K562 (cell line): ENCODE data around the gene NRP1. TPM values are rescaled to one million over a fixed set of nuclear protein-coding genes. Genes with fewer than 3 reads are reported as not detected.

Source experiments
- ATAC-seq: fragments of 200-7000 bp; cut with Tn5 transposase; 3 replicates; pipeline ENCODE4 v1.9.1; 2020; ENCODE audit warnings: moderate library complexity
- BruUV-seq: library from RNA; stranded (reverse); fragments of 400-500 nt; replicated peaks from 2 replicates; lab custom pipeline; 2021; lab: Mats Ljungman, UMichigan
- CTCF ChIA-PET: fragments of 300-600 bp; formaldehyde crosslinking; extraction: SDS; loops from one replicate; lab custom pipeline; 2021; ENCODE audit warnings: low intra/inter-chr PET ratio; lab: Yijun Ruan, JAX
- POLR2A ChIA-PET: fragments of 300-600, 350-650 bp; sonication (Branson Sonifier 250); formaldehyde crosslinking; extraction: SDS; loops from one replicate; lab custom pipeline; 2021; ENCODE audit warnings: antibody characterized with exemption, inconsistent platforms; lab: Yijun Ruan, JAX
- DNase-seq, 4 experiments: peaks; one replicate each; pipeline versions ENCODE4 v3.0.0 to v3.0.0-alpha.2; 2011 to 2018; ENCODE audit warnings: low spot score in 3 of 4, mixed read lengths in 3 of 4; ENCODE audit errors: extremely low read depth in 1 of 4
- FAIRE-seq: peaks from 2 replicates; lab custom pipeline; 2011; peaks lifted over from hg19 to GRCh38; lab: Jason Lieb, UNC
- H2AFZ ChIP-seq: 2 replicates; pipeline ENCODE4 v1.6.0; 2011; ENCODE audit warnings: low read depth, low read length, control low read depth, inconsistent platforms
- H3K27ac ChIP-seq: fragments of 200-600 bp; 3 replicates; pipeline ENCODE4 v1.8.0; 2011; ENCODE audit warnings: low read depth, mild to moderate bottlenecking, control low read depth, inconsistent platforms, low read length, moderate library complexity, mixed read lengths; ENCODE audit errors: extremely low read depth
- H3K27me3 ChIP-seq, 2 experiments: fragments of 300-600 bp in 1 of 2; 2 replicates in 1 of 2; 3 replicates in 1 of 2; pipeline versions ENCODE4 v1.6.0 to v1.8.0; 2011; ENCODE audit warnings: inconsistent platforms in 2 of 2, low read length in 2 of 2, mild to moderate bottlenecking in 1 of 2, mixed read lengths in 1 of 2, moderate library complexity in 1 of 2; ENCODE audit not compliant: control insufficient read depth in 2 of 2, insufficient read depth in 2 of 2
- H3K36me3 ChIP-seq: fragments of 300-600 bp; 3 replicates; pipeline ENCODE4 v1.8.0; 2011; ENCODE audit warnings: mild to moderate bottlenecking, low read length, inconsistent platforms; ENCODE audit not compliant: control insufficient read depth, insufficient read depth
- H3K4me1 ChIP-seq, 2 experiments: fragments of 200-600 bp in 1 of 2; replicated peaks in 1 of 2; 2 replicates in 1 of 2; 3 replicates in 1 of 2; pipeline versions ENCODE4 v1.5.1 to v1.8.0; 2011; ENCODE audit warnings: inconsistent platforms in 2 of 2, low read length in 2 of 2, mild to moderate bottlenecking in 1 of 2, mixed read lengths in 1 of 2, moderate library complexity in 1 of 2; ENCODE audit not compliant: control insufficient read depth in 2 of 2, insufficient read depth in 2 of 2
- H3K4me2 ChIP-seq: 2 replicates; pipeline ENCODE4 v1.6.1; 2011; ENCODE audit warnings: low read length, control low read depth, inconsistent platforms, mixed read lengths; ENCODE audit not compliant: insufficient read depth
- H3K4me3 ChIP-seq: fragments of 200-600 bp; sonication (generic), shearing (Covaris generic); 2 replicates; pipeline ENCODE4 v1.5.1; 2016; ENCODE audit warnings: control low read depth, inconsistent platforms
- H3K79me2 ChIP-seq: fragments of 200-600 bp; 3 replicates; pipeline ENCODE4 v1.8.0; 2011; ENCODE audit warnings: low read length, inconsistent platforms; ENCODE audit not compliant: control insufficient read depth, insufficient read depth
- H3K9ac ChIP-seq, 2 experiments: 2 replicates each; pipeline versions ENCODE4 v1.6.0 to v1.6.1; 2011; ENCODE audit warnings: low read depth in 2 of 2, low read length in 2 of 2, control low read depth in 1 of 2, inconsistent platforms in 1 of 2, mild to moderate bottlenecking in 1 of 2, mixed read lengths in 1 of 2; ENCODE audit not compliant: insufficient read depth in 1 of 2
- H3K9me1 ChIP-seq: one replicate; pipeline ENCODE4 v1.6.0; 2011; ENCODE audit warnings: inconsistent platforms, mild to moderate bottlenecking, low read length, moderate library complexity; ENCODE audit not compliant: control insufficient read depth, insufficient read depth
- H3K9me3 ChIP-seq: replicated peaks from 2 replicates; pipeline ENCODE4 v1.5.1; 2011; ENCODE audit warnings: low read depth, low read length, inconsistent platforms; ENCODE audit not compliant: control insufficient read depth, insufficient read depth
- H4K20me1 ChIP-seq: replicated peaks from 2 replicates; pipeline ENCODE4 v1.6.1; 2011; ENCODE audit warnings: low read length, inconsistent platforms, mixed read lengths; ENCODE audit not compliant: control insufficient read depth, insufficient read depth
- BRF1 ChIP-seq: IDR thresholded peaks from 3 replicates; pipeline ENCODE4 v1.6.1; 2011; ENCODE audit warnings: borderline replicate concordance, mild to moderate bottlenecking; ENCODE audit not compliant: insufficient read length; ENCODE audit errors: extremely low read depth
- CSDE1 ChIP-seq, 2 experiments: fragments of 450-650 bp; IDR thresholded peaks; 2 replicates each; pipeline ENCODE4 v1.6.1; 2016; ENCODE audit warnings: mild to moderate bottlenecking in 1 of 2
- CXXC5 ChIP-seq: fragments of 250-450 bp; sonication (Bioruptor Pico); IDR thresholded peaks from 2 replicates; pipeline ENCODE4 v1.8.0; 2022; ENCODE audit warnings: inconsistent platforms, mild to moderate bottlenecking, moderate library complexity
- FOXJ3 ChIP-seq: sonication (generic); formaldehyde crosslinking; IDR thresholded peaks from 2 replicates; pipeline ENCODE4 v1.4.0; 2020; ENCODE audit warnings: mild to moderate bottlenecking, missing genetic modification reagents
- KAT2B ChIP-seq: IDR thresholded peaks from one replicate; pipeline ENCODE4 v1.6.1; 2012; ENCODE audit warnings: low read depth, mild to moderate bottlenecking, control low read depth, inconsistent platforms, low read length, moderate library complexity
- MCM7 ChIP-seq, 2 experiments: fragments of 450-650 bp; IDR thresholded peaks; 2 replicates each; pipeline ENCODE4 v1.6.1; 2016 to 2018
- PATZ1 ChIP-seq: fragments of 250-450 bp; sonication (Bioruptor Pico); IDR thresholded peaks from 2 replicates; pipeline ENCODE4 v1.5.0; 2020; ENCODE audit warnings: mild to moderate bottlenecking, borderline replicate concordance
- RBM34 ChIP-seq: fragments of 200-400 bp; formaldehyde crosslinking; IDR thresholded peaks from 2 replicates; pipeline ENCODE4 v1.6.1; 2018; ENCODE audit warnings: low read length, borderline replicate concordance; ENCODE audit not compliant: insufficient read depth
- TGIF2 ChIP-seq: sonication (generic); formaldehyde crosslinking; IDR thresholded peaks from 2 replicates; pipeline ENCODE4 v1.8.1; 2022; ENCODE audit warnings: mild to moderate bottlenecking, missing genetic modification reagents, moderate library complexity
- ZBTB26 ChIP-seq: fragments of 450-650 bp; formaldehyde crosslinking; IDR thresholded peaks from 2 replicates; pipeline ENCODE4 v1.4.0; 2022; ENCODE audit warnings: missing genetic modification characterization
- ZNF146 ChIP-seq: IDR thresholded peaks from one replicate; pipeline ENCODE4 v1.6.1; 2018; ENCODE audit warnings: missing compliant biosample characterization; ENCODE audit not compliant: unreplicated experiment
- ZNF263 ChIP-seq: sonication (generic); formaldehyde crosslinking; IDR thresholded peaks from 2 replicates; pipeline ENCODE4 v1.8.0; 2022; ENCODE audit warnings: mild to moderate bottlenecking, missing genetic modification reagents, borderline replicate concordance
- WGBS: fragments of 100-300 bp; shearing (Covaris generic); methylation state at CpG from one replicate; pipeline ENCODE4 v1.1.6; 2016; ENCODE audit warnings: low coverage, mixed read lengths; ENCODE audit not compliant: insufficient coverage; ENCODE audit errors: missing lambda C conversion rate; 5-methylcytosine and 5-hydroxymethylcytosine counted together
- in situ Hi-C: fragments of 300-500 bp; cut with MboI; formaldehyde crosslinking; loops from 4 replicates; pipeline ENCODE4 v1.15.0; 2018; ENCODE audit warnings: inconsistent platforms, mixed read lengths
- intact Hi-C: fragments of 100-400 bp; cut with micrococcal nuclease; formaldehyde crosslinking; loops from 2 replicates; pipeline ENCODE4 v1.14.2; 2022
- polyA plus RNA-seq, 8 experiments: library from polyadenylated mRNA; depleted of rRNA in 4 of 8; stranded (reverse) in 5 of 8; unstranded in 3 of 8; fragments of >200 nt; fragmentation: Nextera tagmentation in 2 of 8; fragmentation: Illumina TruSeq in 1 of 8; extraction: Ambion mirVana in 2 of 8; extraction: Trizol in 1 of 8; gene quantifications; 2 replicates each; pipeline versions ENCODE4 v1.2.1 to v1.2.3, GENCODE V29; 2011 to 2014; ENCODE audit warnings: inconsistent platforms in 1 of 8, missing spikeins in 1 of 8
- total RNA-seq, 7 experiments: library from RNA; depleted of rRNA in 6 of 7; stranded (reverse); fragments of >200 nt in 6 of 7; fragmentation: Illumina TruSeq in 2 of 7; extraction: Trizol in 2 of 7; gene quantifications; 2 replicates each; pipeline versions ENCODE4 v1.2.1 to v1.2.3, GENCODE V29; 2011 to 2021; ENCODE audit warnings: low replicate concordance in 1 of 7

NRP1 gene
- total and polyA plus RNA-seq, 9 of the 15 experiments (the other 6 are each of a cell fraction or from before 2014, with no cell fraction given): 0.01 to 0.38 (median 0.04) TPM; not detected in 5

- TF ChIP-seq ZBTB26 (CRISPR knock-in tag): no peak
Measured at GRCh38 chr10:33152750-33153149, 181.7 kb downstream of the NRP1 start (continued).

- H3K27me3 ChIP-seq: no peaks in the 10 kb centered on the region
- H3K79me2 ChIP-seq: no peaks in the 10 kb centered on the region
- no peak overlapping the region for H3K4me2 ChIP-seq
- in situ Hi-C loops (no loop called here), intact Hi-C loops (no loop called here)
- H3K4me3 ChIP-seq: no peak overlapping the region
- POLR2A ChIA-PET: no interaction called here
- no peak overlapping the region for H3K27ac ChIP-seq
- no TSS peak for BruUV-seq
- 2% methylated on average over 7 of the region's 7 CpGs for WGBS
- no peak for FAIRE-seq
- TF ChIP-seq FOXJ3 (CRISPR knock-in tag): no peak
- TF ChIP-seq MCM7 (IDR thresholded peaks at IDR 0.05): no peak
- TF ChIP-seq KAT2B: no peak
- TF ChIP-seq ZNF146 (CRISPR knock-in tag): no peak
- TF ChIP-seq ZNF263 (CRISPR knock-in tag): no peak
- no peak for TF ChIP-seq RBM34
- no peak for TF ChIP-seq PATZ1 (CRISPR knock-in tag)
- no peak for TF ChIP-seq TGIF2 (CRISPR knock-in tag)
- TF ChIP-seq CSDE1 (IDR thresholded peaks at IDR 0.05): no peak
- no peak for TF ChIP-seq CXXC5 (CRISPR knock-in tag)
- no peak for TF ChIP-seq BRF1
- TF ChIP-seq, all 486 proteins: peak for 0
- no peaks in the 10 kb centered on the region for H3K9me3 ChIP-seq
- no peaks in the 10 kb centered on the region for H3K36me3 ChIP-seq
- ATAC-seq: no peak
- no peak overlapping the region for H3K9ac ChIP-seq
- no peak for DNase-seq
- no peaks in the 10 kb centered on the region for H3K4me1 ChIP-seq
- H2AFZ ChIP-seq: no peak overlapping the region
- no peaks in the 10 kb centered on the region for H4K20me1 ChIP-seq
- CTCF ChIA-PET: interaction anchor here (0.7 kb wide), 1 partner anchor 341 kb away, joined by 3 read pairs; no protein-coding TSS in a partner anchor
- no peaks in the 10 kb centered on the region for H3K9me1 ChIP-seq
Measured at GRCh38 chr10:33152146-33152545, 182.3 kb downstream of the NRP1 start.
